ENCODE results near the gene GRID2.

GRID2 gene

DNA sequence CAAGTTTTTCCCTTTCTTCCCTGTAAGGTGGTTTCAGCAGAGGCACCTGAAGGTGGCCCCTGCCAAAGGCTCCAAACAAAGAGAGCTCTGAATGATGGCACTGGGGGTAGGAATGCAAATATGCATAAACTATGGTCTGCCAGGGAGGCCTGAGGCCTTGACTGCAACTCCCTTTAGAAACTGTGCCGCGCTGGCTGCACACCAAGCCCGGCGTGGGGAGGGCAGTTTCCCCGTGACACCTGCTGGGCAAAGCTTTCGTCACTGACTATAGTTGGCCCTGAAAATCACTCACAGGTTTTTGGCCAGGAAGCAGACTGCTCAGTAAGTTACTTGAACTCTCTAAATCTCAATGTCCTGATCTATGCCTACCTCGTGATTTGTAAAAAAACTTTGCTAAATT, 1427.0 kb downstream of the GRID2 start:
- in situ Hi-C loops (cut with MboI; ENCODE audit: low sequenced_read_pairs, unreplicated experiment) = no loop called here
- no peak for DNase-seq (ENCODE audit: low spot score)
- TF ChIP-seq, protein P1, sequence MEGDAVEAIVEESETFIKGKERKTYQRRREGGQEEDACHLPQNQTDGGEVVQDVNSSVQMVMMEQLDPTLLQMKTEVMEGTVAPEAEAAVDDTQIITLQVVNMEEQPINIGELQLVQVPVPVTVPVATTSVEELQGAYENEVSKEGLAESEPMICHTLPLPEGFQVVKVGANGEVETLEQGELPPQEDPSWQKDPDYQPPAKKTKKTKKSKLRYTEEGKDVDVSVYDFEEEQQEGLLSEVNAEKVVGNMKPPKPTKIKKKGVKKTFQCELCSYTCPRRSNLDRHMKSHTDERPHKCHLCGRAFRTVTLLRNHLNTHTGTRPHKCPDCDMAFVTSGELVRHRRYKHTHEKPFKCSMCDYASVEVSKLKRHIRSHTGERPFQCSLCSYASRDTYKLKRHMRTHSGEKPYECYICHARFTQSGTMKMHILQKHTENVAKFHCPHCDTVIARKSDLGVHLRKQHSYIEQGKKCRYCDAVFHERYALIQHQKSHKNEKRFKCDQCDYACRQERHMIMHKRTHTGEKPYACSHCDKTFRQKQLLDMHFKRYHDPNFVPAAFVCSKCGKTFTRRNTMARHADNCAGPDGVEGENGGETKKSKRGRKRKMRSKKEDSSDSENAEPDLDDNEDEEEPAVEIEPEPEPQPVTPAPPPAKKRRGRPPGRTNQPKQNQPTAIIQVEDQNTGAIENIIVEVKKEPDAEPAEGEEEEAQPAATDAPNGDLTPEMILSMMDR (IDR thresholded peaks at IDR 0.05; ENCODE audit: borderline replicate concordance, control extremely low read depth, extremely low read depth, insufficient read depth, missing control alignments) = no peak

DNA sequence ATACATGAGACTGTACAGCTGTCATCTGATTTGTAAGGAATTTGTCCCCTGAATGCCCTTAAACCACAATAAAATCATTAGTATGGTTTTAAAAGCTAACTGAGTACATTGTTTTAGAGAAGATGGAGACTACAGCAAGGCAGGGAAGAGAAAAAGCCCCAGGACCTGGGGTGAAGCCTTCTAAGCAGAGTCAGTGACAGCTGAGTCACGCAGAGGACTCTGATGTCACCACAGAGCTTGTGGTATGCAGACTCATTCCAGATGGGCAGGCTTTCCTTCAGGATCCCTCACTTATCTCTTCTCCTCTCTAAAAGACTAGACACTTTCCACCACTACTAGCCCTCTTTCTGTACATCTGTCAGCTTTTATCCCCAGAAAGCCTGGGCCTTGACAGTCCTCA, 1427.7 kb downstream of the GRID2 start:
- in situ Hi-C loops (cut with MboI; ENCODE audit: low sequenced_read_pairs, unreplicated experiment) = no loop called here
- DNase-seq (ENCODE audit: low spot score) = no peak
- TF ChIP-seq, protein P1 (IDR thresholded peaks at IDR 0.05; ENCODE audit: borderline replicate concordance, control extremely low read depth, extremely low read depth, insufficient read depth, missing control alignments) = no peak

- in situ Hi-C loops (cut with MboI; ENCODE audit: low sequenced_read_pairs, unreplicated experiment) = no loop called here
- no peak for DNase-seq (ENCODE audit: low spot score)
- TF ChIP-seq, protein P1 (IDR thresholded peaks at IDR 0.05; ENCODE audit: borderline replicate concordance, control extremely low read depth, extremely low read depth, insufficient read depth, missing control alignments) = no peak
Measured at GRCh38 chr4:93732509-93732908, 1428.7 kb downstream of the GRID2 start.

- TF ChIP-seq, protein P1 (IDR thresholded peaks at IDR 0.05; ENCODE audit: borderline replicate concordance, control extremely low read depth, extremely low read depth, insufficient read depth, missing control alignments) = no peak
- in situ Hi-C loops (cut with MboI; ENCODE audit: low sequenced_read_pairs, unreplicated experiment) = no loop called here
- DNase-seq (ENCODE audit: low spot score) = no peak
Measured at GRCh38 chr4:93740890-93741289, 1437.1 kb downstream of the GRID2 start.

DNA sequence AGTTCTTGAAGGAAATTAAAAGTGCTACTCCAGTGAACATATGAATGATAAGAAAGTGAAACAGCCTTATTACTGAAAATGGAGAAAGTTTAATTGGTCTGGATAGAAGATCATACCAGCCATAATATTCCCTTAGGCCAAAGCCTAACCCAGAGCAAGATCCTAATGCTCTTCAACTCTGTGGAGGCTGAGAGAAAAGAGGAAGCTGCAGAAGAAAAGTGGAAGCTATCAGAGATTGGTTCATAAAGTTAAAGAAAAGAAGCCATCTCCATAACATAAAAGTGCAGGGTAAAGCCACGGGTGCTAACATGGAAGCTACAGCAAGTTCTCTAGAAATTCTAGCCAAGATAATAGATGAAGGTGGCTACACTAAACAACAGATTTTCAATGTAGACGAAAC, 1439.3 kb downstream of the GRID2 start:
- in situ Hi-C loops (cut with MboI; ENCODE audit: low sequenced_read_pairs, unreplicated experiment) = no loop called here
- no peak for DNase-seq (ENCODE audit: low spot score)
- TF ChIP-seq, protein P1 (IDR thresholded peaks at IDR 0.05; ENCODE audit: borderline replicate concordance, control extremely low read depth, extremely low read depth, insufficient read depth, missing control alignments) = no peak

DNA sequence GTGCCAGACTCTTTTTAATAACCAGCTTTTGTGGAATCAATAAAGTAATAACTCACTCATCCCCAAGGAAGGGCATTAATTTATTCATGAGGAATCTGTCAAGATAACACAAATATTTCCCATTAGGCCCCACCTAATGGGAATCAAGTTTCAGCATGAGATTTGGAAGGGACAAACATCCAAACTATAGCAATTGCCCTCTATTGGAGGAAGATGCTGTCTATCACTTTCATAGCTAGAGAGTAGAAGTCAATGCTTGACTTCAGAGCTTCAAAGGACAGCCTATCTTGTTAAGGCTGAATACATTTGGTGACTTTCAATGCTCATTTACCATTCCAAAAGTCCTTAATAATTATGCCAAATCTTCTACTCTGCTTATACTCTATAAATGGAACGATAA, 1439.9 kb downstream of the GRID2 start:
- TF ChIP-seq, protein P1 (IDR thresholded peaks at IDR 0.05; ENCODE audit: borderline replicate concordance, control extremely low read depth, extremely low read depth, insufficient read depth, missing control alignments) = no peak
- in situ Hi-C loops (cut with MboI; ENCODE audit: low sequenced_read_pairs, unreplicated experiment) = no loop called here
- DNase-seq (ENCODE audit: low spot score) = no peak

DNA sequence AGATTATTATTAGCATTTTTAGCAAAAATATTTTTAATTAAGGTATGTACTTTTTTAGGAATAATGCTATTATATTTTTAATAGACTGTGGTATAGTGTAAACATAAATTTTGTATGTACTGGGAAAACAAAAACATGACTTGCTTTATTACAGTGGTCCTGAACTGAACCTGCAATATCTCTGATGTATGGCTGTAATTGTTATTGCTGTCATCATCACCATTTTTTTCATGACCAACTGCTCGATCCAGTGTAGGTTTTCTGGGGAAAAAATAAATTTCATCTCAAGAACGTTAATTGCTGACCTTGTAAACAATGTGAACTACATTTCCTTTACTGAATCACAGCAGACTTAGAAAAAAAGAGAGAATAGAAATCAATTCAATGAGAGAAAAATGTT, 1441.2 kb downstream of the GRID2 start:
- DNase-seq (ENCODE audit: low spot score) = no peak
- in situ Hi-C loops (cut with MboI; ENCODE audit: low sequenced_read_pairs, unreplicated experiment) = no loop called here
- TF ChIP-seq, protein P1 (IDR thresholded peaks at IDR 0.05; ENCODE audit: borderline replicate concordance, control extremely low read depth, extremely low read depth, insufficient read depth, missing control alignments) = no peak
